NB4 (cell line): ENCODE measurements around the gene OVOL3.

ENCODE experiments used
- MAX ChIP-seq: IDR thresholded peaks from 2 replicates; pipeline ENCODE4 v1.6.1; 2011; ENCODE audit warnings: low read depth, low read length
- POLR2A ChIP-seq: IDR thresholded peaks from 2 replicates; pipeline ENCODE4 v1.6.1; 2011; ENCODE audit warnings: mild to moderate bottlenecking; ENCODE audit not compliant: insufficient read length; ENCODE audit errors: extremely low read depth
- TF ChIP-seq, protein P1 (sequence below): IDR thresholded peaks from one replicate; pipeline ENCODE4 v1.5.1; 2012; ENCODE audit warnings: low read depth, low read length

DNA sequence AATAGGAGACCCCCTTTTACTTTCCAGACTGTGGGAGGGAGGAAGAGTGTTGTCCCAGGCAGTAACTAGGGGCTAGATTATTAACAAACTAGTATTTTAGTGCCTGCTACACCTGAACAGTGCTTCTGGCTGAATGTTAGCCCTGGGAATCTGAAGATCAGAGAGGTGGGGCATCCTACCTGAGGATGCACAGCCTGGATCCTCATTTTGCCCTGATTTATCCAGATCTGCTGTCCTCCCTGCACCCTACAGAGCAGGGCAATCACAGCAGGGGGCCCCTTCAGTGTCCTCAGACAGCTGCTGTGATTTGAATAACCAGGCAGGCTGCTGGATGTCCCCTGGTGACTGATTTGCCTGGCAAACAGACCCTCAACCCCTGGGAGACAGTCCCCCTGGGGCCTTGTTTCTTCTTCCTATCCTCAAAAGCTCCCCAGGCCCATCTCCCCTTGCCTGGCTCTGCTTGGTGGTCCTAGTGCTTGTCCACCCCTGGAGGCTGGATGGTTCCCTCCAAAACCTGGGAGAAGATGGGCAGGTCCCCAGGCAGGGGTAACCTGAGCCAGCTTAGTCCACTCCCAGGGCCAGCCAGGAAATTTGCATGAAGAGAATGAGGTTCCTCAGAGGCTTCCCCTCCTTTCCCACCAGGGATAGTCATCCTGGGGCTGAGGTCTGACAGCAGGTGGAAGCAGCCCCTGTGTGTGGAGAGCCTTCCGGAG, at the start of gene OVOL3:
- no peak for TF ChIP-seq POLR2A
- TF ChIP-seq, protein P1, sequence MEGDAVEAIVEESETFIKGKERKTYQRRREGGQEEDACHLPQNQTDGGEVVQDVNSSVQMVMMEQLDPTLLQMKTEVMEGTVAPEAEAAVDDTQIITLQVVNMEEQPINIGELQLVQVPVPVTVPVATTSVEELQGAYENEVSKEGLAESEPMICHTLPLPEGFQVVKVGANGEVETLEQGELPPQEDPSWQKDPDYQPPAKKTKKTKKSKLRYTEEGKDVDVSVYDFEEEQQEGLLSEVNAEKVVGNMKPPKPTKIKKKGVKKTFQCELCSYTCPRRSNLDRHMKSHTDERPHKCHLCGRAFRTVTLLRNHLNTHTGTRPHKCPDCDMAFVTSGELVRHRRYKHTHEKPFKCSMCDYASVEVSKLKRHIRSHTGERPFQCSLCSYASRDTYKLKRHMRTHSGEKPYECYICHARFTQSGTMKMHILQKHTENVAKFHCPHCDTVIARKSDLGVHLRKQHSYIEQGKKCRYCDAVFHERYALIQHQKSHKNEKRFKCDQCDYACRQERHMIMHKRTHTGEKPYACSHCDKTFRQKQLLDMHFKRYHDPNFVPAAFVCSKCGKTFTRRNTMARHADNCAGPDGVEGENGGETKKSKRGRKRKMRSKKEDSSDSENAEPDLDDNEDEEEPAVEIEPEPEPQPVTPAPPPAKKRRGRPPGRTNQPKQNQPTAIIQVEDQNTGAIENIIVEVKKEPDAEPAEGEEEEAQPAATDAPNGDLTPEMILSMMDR = no peak
- no peak for TF ChIP-seq MAX
